Activated naive CD8-positive, alpha-beta T cell (primary cell): ENCODE measurements around the gene SLC49A3.
A peak's percentile ranks its signal among the peaks of the same experiment; 100 is the strongest.

Experiments
- H3K27ac Mint-ChIP-seq: one replicate; pipeline ENCODE4 v1.8.0; 2021; ENCODE audit warnings: mixed read lengths
- H3K27me3 Mint-ChIP-seq: one replicate; pipeline ENCODE4 v1.8.0; 2021; ENCODE audit warnings: mixed read lengths
- H3K36me3 Mint-ChIP-seq: one replicate; pipeline ENCODE4 v1.8.0; 2021; ENCODE audit warnings: mixed read lengths
- H3K4me1 Mint-ChIP-seq: one replicate; pipeline ENCODE4 v1.8.0; 2021; ENCODE audit warnings: low read depth, mixed read lengths
- H3K4me3 Mint-ChIP-seq: one replicate; pipeline ENCODE4 v1.8.0; 2021; ENCODE audit warnings: mild to moderate bottlenecking, mixed read lengths
- H3K9me3 Mint-ChIP-seq: one replicate; pipeline ENCODE4 v1.8.0; 2021; ENCODE audit warnings: low read depth, mixed read lengths

Gene SLC49A3

GRCh38 chr4:661231-661630, 27.7 kb downstream of the SLC49A3 start:
- Mint-ChIP-seq H3K36me3 (peaks cover 5% of the 10 kb centered on the region), H3K27me3 (no peaks in the 10 kb centered on the region), H3K4me3 (peak overlapping the region; percentile 8), H3K9me3 (no peaks in the 10 kb centered on the region), H3K27ac (no peak overlapping the region), H3K4me1 (peaks cover 12% of the 10 kb centered on the region)

GRCh38 chr4:660401-660800, 28.6 kb downstream of the SLC49A3 start:
- peak overlapping the region; percentile 24 for H3K27ac Mint-ChIP-seq
- no peaks in the 10 kb centered on the region for H3K27me3 Mint-ChIP-seq
- H3K36me3 Mint-ChIP-seq, result peaks cover 5% of the 10 kb centered on the region
- no peak overlapping the region for H3K4me3 Mint-ChIP-seq
- H3K4me1 Mint-ChIP-seq, result peaks cover 12% of the 10 kb centered on the region
- no peaks in the 10 kb centered on the region for H3K9me3 Mint-ChIP-seq

GRCh38 chr4:659851-660250, 29.1 kb downstream of the SLC49A3 start:
- Mint-ChIP-seq H3K27me3 (no peaks in the 10 kb centered on the region), H3K4me1 (peaks cover 12% of the 10 kb centered on the region), H3K9me3 (no peaks in the 10 kb centered on the region), H3K27ac (no peak overlapping the region), H3K4me3 (no peak overlapping the region), H3K36me3 (peaks cover 5% of the 10 kb centered on the region)

- Mint-ChIP-seq H3K27ac (no peak overlapping the region), H3K36me3 (peaks cover 5% of the 10 kb centered on the region), H3K4me1 (peaks cover 5% of the 10 kb centered on the region), H3K27me3 (no peaks in the 10 kb centered on the region), H3K4me3 (no peak overlapping the region), H3K9me3 (no peaks in the 10 kb centered on the region)
Observed at GRCh38 chr4:658681-659667, 30.0 kb downstream of the SLC49A3 start.

- H3K27me3 Mint-ChIP-seq, result no peaks in the 10 kb centered on the region
- no peak overlapping the region for H3K27ac Mint-ChIP-seq
- H3K4me3 Mint-ChIP-seq, result no peak overlapping the region
- no peaks in the 10 kb centered on the region for H3K9me3 Mint-ChIP-seq
- peaks cover 5% of the 10 kb centered on the region for H3K4me1 Mint-ChIP-seq
- H3K36me3 Mint-ChIP-seq, result peaks cover 5% of the 10 kb centered on the region
Observed at GRCh38 chr4:657834-658667, 30.9 kb downstream of the SLC49A3 start.

- Mint-ChIP-seq H3K9me3 (no peaks in the 10 kb centered on the region), H3K27ac (no peak overlapping the region), H3K27me3 (no peaks in the 10 kb centered on the region), H3K4me1 (peaks cover 2% of the 10 kb centered on the region), H3K36me3 (peaks cover 5% of the 10 kb centered on the region), H3K4me3 (no peak overlapping the region)
Observed at GRCh38 chr4:657338-657833, 31.6 kb downstream of the SLC49A3 start.

GRCh38 chr4:656436-657337, 32.3 kb downstream of the SLC49A3 start:
- Mint-ChIP-seq H3K9me3 (no peaks in the 10 kb centered on the region), H3K27ac (no peak overlapping the region), H3K4me3 (no peak overlapping the region), H3K27me3 (no peaks in the 10 kb centered on the region), H3K36me3 (peaks cover 5% of the 10 kb centered on the region), H3K4me1 (peaks cover 1% of the 10 kb centered on the region)

GRCh38 chr4:655464-656151, 33.3 kb downstream of the SLC49A3 start:
- Mint-ChIP-seq H3K9me3 (no peaks in the 10 kb centered on the region), H3K36me3 (no peaks in the 10 kb centered on the region), H3K4me3 (no peak overlapping the region), H3K4me1 (peaks cover 1% of the 10 kb centered on the region), H3K27me3 (no peaks in the 10 kb centered on the region), H3K27ac (no peak overlapping the region)

- no peaks in the 10 kb centered on the region for H3K9me3 Mint-ChIP-seq
- H3K27me3 Mint-ChIP-seq, result no peaks in the 10 kb centered on the region
- H3K27ac Mint-ChIP-seq, result no peak overlapping the region
- H3K4me1 Mint-ChIP-seq, result no peaks in the 10 kb centered on the region
- H3K36me3 Mint-ChIP-seq, result no peaks in the 10 kb centered on the region
- H3K4me3 Mint-ChIP-seq, result no peak overlapping the region
Observed at GRCh38 chr4:654871-655463, 34.0 kb downstream of the SLC49A3 start.

- Mint-ChIP-seq H3K4me1 (no peaks in the 10 kb centered on the region), H3K27ac (no peak overlapping the region), H3K4me3 (no peak overlapping the region), H3K9me3 (no peaks in the 10 kb centered on the region), H3K27me3 (no peaks in the 10 kb centered on the region), H3K36me3 (no peaks in the 10 kb centered on the region)
Observed at GRCh38 chr4:654503-654845, 34.5 kb downstream of the SLC49A3 start.

GRCh38 chr4:653831-654502, 35.0 kb downstream of the SLC49A3 start:
- H3K4me3 Mint-ChIP-seq, result no peak overlapping the region
- no peaks in the 10 kb centered on the region for H3K4me1 Mint-ChIP-seq
- H3K27ac Mint-ChIP-seq, result no peak overlapping the region
- H3K27me3 Mint-ChIP-seq, result no peaks in the 10 kb centered on the region
- H3K36me3 Mint-ChIP-seq, result no peaks in the 10 kb centered on the region
- H3K9me3 Mint-ChIP-seq, result no peaks in the 10 kb centered on the region

- Mint-ChIP-seq H3K9me3 (no peaks in the 10 kb centered on the region), H3K27ac (no peak overlapping the region), H3K4me3 (no peak overlapping the region), H3K27me3 (no peaks in the 10 kb centered on the region), H3K36me3 (no peaks in the 10 kb centered on the region), H3K4me1 (no peaks in the 10 kb centered on the region)
Observed at GRCh38 chr4:653080-653821, 35.7 kb downstream of the SLC49A3 start.
